ENCODE data around the gene OR10G4. TPM values are rescaled to one million over a fixed set of nuclear protein-coding genes. Genes with fewer than 3 reads are reported as not detected.

The OR10G4 gene
- total RNA-seq, 4 donors from 2014 or later: not detected

DNA sequence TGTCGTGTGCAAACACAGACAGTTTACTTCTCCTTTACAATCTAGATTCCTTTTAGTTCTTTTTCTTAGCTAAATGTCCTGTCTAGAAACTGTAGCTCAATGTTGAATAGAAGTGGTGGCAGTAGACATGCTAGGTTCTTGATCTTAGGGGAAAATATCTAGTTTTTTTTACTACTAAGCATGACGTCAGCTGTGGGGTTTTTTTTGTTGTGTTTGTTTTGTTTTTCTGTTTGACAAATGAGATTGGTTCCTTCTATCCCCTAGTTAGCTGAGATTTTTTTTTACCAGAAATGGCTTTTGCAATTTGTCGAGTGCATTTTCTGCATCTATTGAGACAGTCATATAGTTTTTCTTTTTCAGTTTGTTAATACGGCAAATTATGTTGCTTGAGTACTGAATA is 30.6 kb downstream of the OR10G4 start:
- no peaks in the 10 kb centered on the region for H3K9me3 ChIP-seq
- H3K27ac ChIP-seq: no peak overlapping the region
- 78 to 79% methylated on average over 4 of the region's 4 CpGs for WGBS, 2 donors
- no peaks in the 10 kb centered on the region for H3K36me3 ChIP-seq
- no peaks in the 10 kb centered on the region for H3K27me3 ChIP-seq
- no peak overlapping the region for H3K4me3 ChIP-seq
- TF ChIP-seq, protein P1, sequence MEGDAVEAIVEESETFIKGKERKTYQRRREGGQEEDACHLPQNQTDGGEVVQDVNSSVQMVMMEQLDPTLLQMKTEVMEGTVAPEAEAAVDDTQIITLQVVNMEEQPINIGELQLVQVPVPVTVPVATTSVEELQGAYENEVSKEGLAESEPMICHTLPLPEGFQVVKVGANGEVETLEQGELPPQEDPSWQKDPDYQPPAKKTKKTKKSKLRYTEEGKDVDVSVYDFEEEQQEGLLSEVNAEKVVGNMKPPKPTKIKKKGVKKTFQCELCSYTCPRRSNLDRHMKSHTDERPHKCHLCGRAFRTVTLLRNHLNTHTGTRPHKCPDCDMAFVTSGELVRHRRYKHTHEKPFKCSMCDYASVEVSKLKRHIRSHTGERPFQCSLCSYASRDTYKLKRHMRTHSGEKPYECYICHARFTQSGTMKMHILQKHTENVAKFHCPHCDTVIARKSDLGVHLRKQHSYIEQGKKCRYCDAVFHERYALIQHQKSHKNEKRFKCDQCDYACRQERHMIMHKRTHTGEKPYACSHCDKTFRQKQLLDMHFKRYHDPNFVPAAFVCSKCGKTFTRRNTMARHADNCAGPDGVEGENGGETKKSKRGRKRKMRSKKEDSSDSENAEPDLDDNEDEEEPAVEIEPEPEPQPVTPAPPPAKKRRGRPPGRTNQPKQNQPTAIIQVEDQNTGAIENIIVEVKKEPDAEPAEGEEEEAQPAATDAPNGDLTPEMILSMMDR (IDR thresholded peaks at IDR 0.05): no peak
- no peak for TF ChIP-seq EP300 (IDR thresholded peaks at IDR 0.05)
- TF ChIP-seq POLR2A (IDR thresholded peaks at IDR 0.05): no peak
- no peaks in the 10 kb centered on the region for H3K4me1 ChIP-seq
- no peak for DNase-seq (ENCODE audit: low spot score in 2 of 2)

DNA sequence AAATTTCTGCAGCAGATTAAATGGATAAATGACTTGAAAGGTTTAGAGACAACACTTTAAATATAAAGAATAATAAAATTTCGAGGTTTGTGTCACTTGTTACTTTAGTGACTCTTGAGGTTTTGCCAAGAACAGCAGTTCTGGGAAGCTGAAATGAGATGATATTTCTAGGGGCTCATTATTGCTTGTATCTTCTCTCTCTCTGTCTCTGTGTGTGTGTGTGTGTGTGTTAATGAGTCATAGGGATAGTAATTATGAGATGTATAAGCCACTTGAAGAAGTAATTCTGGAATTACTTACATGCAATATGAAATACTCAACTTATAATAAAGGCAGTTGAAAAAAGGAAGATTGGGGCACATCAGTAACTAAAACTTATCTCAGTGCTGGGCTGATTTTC is 38.0 kb downstream of the OR10G4 start:
- Histone ChIP-seq H3K9me3 (no peaks in the 10 kb centered on the region), H3K4me1 (no peaks in the 10 kb centered on the region), H3K36me3 (no peaks in the 10 kb centered on the region), H3K4me3 (no peak overlapping the region), H3K27me3 (no peaks in the 10 kb centered on the region), H3K27ac (no peak overlapping the region)
- TF ChIP-seq EP300 (IDR thresholded peaks at IDR 0.05) (no peak), POLR2A (IDR thresholded peaks at IDR 0.05) (no peak)
- TF ChIP-seq, protein P1 (IDR thresholded peaks at IDR 0.05): no peak
- 39 to 51% methylated on average over 1 of the region's 1 CpG for WGBS, 2 donors
- DNase-seq (ENCODE audit: low spot score in 2 of 2): no peak

DNA sequence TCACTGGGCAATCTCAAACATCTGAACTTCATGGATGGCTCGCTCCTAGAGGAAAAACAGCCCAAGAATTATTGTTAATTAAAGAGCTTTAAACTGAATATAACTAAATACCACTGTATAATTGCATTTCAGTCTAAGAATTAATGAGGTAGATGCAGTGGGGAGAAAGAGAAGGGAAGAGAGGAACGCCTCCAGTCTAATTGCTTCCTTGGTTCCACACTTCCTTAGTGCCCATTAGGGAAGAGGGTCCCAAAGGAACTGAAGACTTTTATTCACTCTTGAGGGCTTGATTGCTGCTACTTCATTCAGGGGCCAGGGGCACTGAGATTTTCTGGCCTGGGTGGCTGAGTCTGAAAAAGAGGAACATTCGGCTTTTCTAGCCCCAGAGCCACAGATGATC is 40.2 kb downstream of the OR10G4 start:
- DNase-seq (ENCODE audit: low spot score in 2 of 2): no peak
- Histone ChIP-seq H3K27ac (no peak overlapping the region), H3K27me3 (no peaks in the 10 kb centered on the region), H3K36me3 (no peaks in the 10 kb centered on the region), H3K4me3 (no peak overlapping the region), H3K4me1 (no peaks in the 10 kb centered on the region), H3K9me3 (no peaks in the 10 kb centered on the region)
- 82 to 84% methylated on average over 3 of the region's 3 CpGs for WGBS, 2 donors
- TF ChIP-seq EP300 (IDR thresholded peaks at IDR 0.05): no peak
- TF ChIP-seq, protein P1 (IDR thresholded peaks at IDR 0.05): no peak
- no peak for TF ChIP-seq POLR2A (IDR thresholded peaks at IDR 0.05)

Other genes with a start within 250 kb of the OR10G4 start
- gene OR6M1, start 206.6 kb upstream of the OR10G4 start, total RNA-seq: not detected
- not detected for gene TMEM225, start 127.3 kb upstream of the OR10G4 start, total RNA-seq
- gene OR8D4, start 110.8 kb upstream of the OR10G4 start, total RNA-seq: not detected
- gene OR4D5, start 73.4 kb upstream of the OR10G4 start, total RNA-seq: not detected
- gene OR6T1, start 69.2 kb upstream of the OR10G4 start, total RNA-seq: not detected
- gene OR10S1, start 35.2 kb upstream of the OR10G4 start, total RNA-seq: not detected
- not detected for gene OR10G6, start 17.8 kb upstream of the OR10G4 start, total RNA-seq
- not detected for gene OR10G9, start 10.0 kb downstream of the OR10G4 start, total RNA-seq
- not detected for gene OR10G8, start 13.8 kb downstream of the OR10G4 start, total RNA-seq
- not detected for gene OR10G7, start 28.3 kb downstream of the OR10G4 start, total RNA-seq
- 10 to 100 TPM; 17.0 to 22.5 (median 19.9) TPM for gene VWA5A, start 102.5 kb downstream of the OR10G4 start, total RNA-seq
- gene OR10D3, start 170.3 kb downstream of the OR10G4 start, total RNA-seq: not detected
- not detected for gene OR8G1, start 228.1 kb downstream of the OR10G4 start, total RNA-seq
- not detected for gene OR8G5, start 243.4 kb downstream of the OR10G4 start, total RNA-seq

All from tibial nerve (tissue), 4 donors.